GM23338 (cell line): Measurements from ENCODE around the gene HERC2. TPM values are rescaled to one million over a fixed set of nuclear protein-coding genes. Genes with fewer than 3 reads are reported as not detected.

Experiments used
- ATAC-seq: fragments of 200-7000 bp; cut with Tn5 transposase; 3 replicates; pipeline ENCODE4 v1.9.1; 2020
- DNase-seq: peaks from one replicate; pipeline ENCODE4 v3.0.0-alpha.2; 2015; ENCODE audit warnings: low spot score
- H2AFZ ChIP-seq: fragments of 200-600 bp; sonication (generic); 2 replicates; pipeline ENCODE4 v1.8.0; 2016; ENCODE audit warnings: antibody characterized with exemption, mild to moderate bottlenecking, moderate library complexity
- H3F3A ChIP-seq: fragments of 200-600 bp; sonication (generic); replicated peaks from 2 replicates; pipeline ENCODE4 v1.8.0; 2017; ENCODE audit warnings: antibody characterized with exemption, mixed run types, low read depth
- H3K27ac ChIP-seq: fragments of 200-600 bp; sonication (generic); 2 replicates; pipeline ENCODE4 v1.6.1; 2016; ENCODE audit warnings: low read depth
- H3K27me3 ChIP-seq: fragments of 200-600 bp; sonication (generic); 2 replicates; pipeline ENCODE4 v1.8.0; 2016; ENCODE audit warnings: mild to moderate bottlenecking, mixed run types, moderate library complexity; ENCODE audit not compliant: insufficient read depth
- H3K36me3 ChIP-seq: fragments of 200-600 bp; sonication (generic); 2 replicates; pipeline ENCODE4 v1.8.0; 2016; ENCODE audit warnings: mild to moderate bottlenecking; ENCODE audit not compliant: insufficient read depth
- H3K4me1 ChIP-seq: fragments of 200-600 bp; sonication (generic); 2 replicates; pipeline ENCODE4 v1.8.0; 2016; ENCODE audit warnings: mild to moderate bottlenecking, moderate library complexity; ENCODE audit not compliant: insufficient read depth
- H3K4me2 ChIP-seq: fragments of 200-600 bp; sonication (generic); 2 replicates; pipeline ENCODE4 v1.7.1; 2017; ENCODE audit warnings: mixed run types
- H3K4me3 ChIP-seq: fragments of 200-600 bp; sonication (generic); 2 replicates; pipeline ENCODE4 v1.6.1; 2016; ENCODE audit warnings: mixed run types
- H3K79me2 ChIP-seq: fragments of 200-600 bp; sonication (generic); replicated peaks from 2 replicates; pipeline ENCODE4 v1.8.0; 2017; ENCODE audit warnings: mild to moderate bottlenecking; ENCODE audit not compliant: insufficient read depth
- H3K9me2 ChIP-seq: fragments of 200-600 bp; sonication (generic); 2 replicates; pipeline ENCODE4 v1.8.0; 2017; ENCODE audit not compliant: insufficient read depth
- H4K20me1 ChIP-seq: fragments of 200-600 bp; sonication (generic); replicated peaks from 2 replicates; pipeline ENCODE4 v1.8.0; 2017; ENCODE audit warnings: mild to moderate bottlenecking; ENCODE audit not compliant: insufficient read depth
- H3K27ac Mint-ChIP-seq: 2 replicates; pipeline ENCODE4 v1.8.0; 2020; ENCODE audit warnings: inconsistent platforms, mild to moderate bottlenecking, moderate library complexity, mixed read lengths
- H3K27me3 Mint-ChIP-seq: 3 replicates; pipeline ENCODE4 v1.8.0; 2022; ENCODE audit warnings: low read depth, mild to moderate bottlenecking, moderate library complexity, mixed read lengths, inconsistent platforms; ENCODE audit not compliant: insufficient read depth, poor library complexity
- H3K36me3 Mint-ChIP-seq: 3 replicates; pipeline ENCODE4 v1.8.0; 2021; ENCODE audit warnings: low read depth, mild to moderate bottlenecking, inconsistent platforms, moderate library complexity, mixed read lengths
- H3K4me1 Mint-ChIP-seq: 3 replicates; pipeline ENCODE4 v1.8.0; 2020; ENCODE audit warnings: mild to moderate bottlenecking, inconsistent platforms, mixed read lengths
- H3K4me3 Mint-ChIP-seq: 3 replicates; pipeline ENCODE4 v1.8.0; 2021; ENCODE audit warnings: moderate library complexity, mild to moderate bottlenecking, inconsistent platforms, mixed read lengths
- H3K9me3 Mint-ChIP-seq: 3 replicates; pipeline ENCODE4 v1.8.0; 2020; ENCODE audit warnings: moderate library complexity, mild to moderate bottlenecking, inconsistent platforms, mixed read lengths
- CREB1 ChIP-seq: fragments of 250-450 bp; sonication (Bioruptor Pico); IDR thresholded peaks from 2 replicates; pipeline ENCODE4 v1.5.0; 2020; ENCODE audit warnings: low read depth, mild to moderate bottlenecking, moderate library complexity
- EZH2phosphoT487 ChIP-seq: fragments of 200-600 bp; sonication (generic); IDR thresholded peaks from one replicate; pipeline ENCODE4 v1.8.1; 2018; ENCODE audit warnings: antibody characterized with exemption; ENCODE audit not compliant: unreplicated experiment
- JUNB ChIP-seq: IDR thresholded peaks from one replicate; pipeline ENCODE4 v1.6.1; 2016; ENCODE audit warnings: antibody characterized with exemption; ENCODE audit not compliant: unreplicated experiment
- STAT1 ChIP-seq: IDR thresholded peaks from one replicate; pipeline ENCODE4 v1.6.1; 2016; ENCODE audit warnings: antibody characterized with exemption; ENCODE audit not compliant: unreplicated experiment
- ZNF331 ChIP-seq: fragments of 250-450 bp; sonication (Bioruptor Pico); IDR thresholded peaks from 2 replicates; pipeline ENCODE4 v1.5.0; 2020; ENCODE audit warnings: low read depth, mild to moderate bottlenecking, moderate library complexity
- polyA plus RNA-seq: library from polyadenylated mRNA; unstranded; fragments of >200 nt; fragmentation: Nextera tagmentation; extraction: Ambion mirVana; gene quantifications from 2 replicates; pipeline ENCODE4 v1.2.1, GENCODE V29; 2016
- total RNA-seq: library from RNA; depleted of rRNA; stranded (reverse); fragments of >200 nt; shearing (Covaris generic); gene quantifications from 2 replicates; pipeline ENCODE4 v1.2.3, GENCODE V29; 2014
- TF ChIP-seq, protein P1 (sequence below): fragments of 250-450 bp; sonication (Bioruptor Pico); IDR thresholded peaks from 2 replicates; pipeline ENCODE4 v1.5.0; 2020; ENCODE audit warnings: mild to moderate bottlenecking, moderate library complexity
- TF ChIP-seq, protein P2 (sequence below): IDR thresholded peaks from one replicate; pipeline ENCODE4 v1.6.1; 2018; ENCODE audit warnings: antibody characterized with exemption; ENCODE audit not compliant: unreplicated experiment

Gene HERC2
- total and polyA plus RNA-seq, 2 experiments from 2014 or later: 71.3 to 80.7 TPM

GRCh38 chr15:28086175-28086703 lies 235.7 kb downstream of the HERC2 start (continued):
- peak; percentile 31; the same call in 1 of the 2 replicates for TF ChIP-seq CREB1 (CRISPR knock-in tag)
- TF ChIP-seq ZNF331 (CRISPR knock-in tag): no peak

DNA sequence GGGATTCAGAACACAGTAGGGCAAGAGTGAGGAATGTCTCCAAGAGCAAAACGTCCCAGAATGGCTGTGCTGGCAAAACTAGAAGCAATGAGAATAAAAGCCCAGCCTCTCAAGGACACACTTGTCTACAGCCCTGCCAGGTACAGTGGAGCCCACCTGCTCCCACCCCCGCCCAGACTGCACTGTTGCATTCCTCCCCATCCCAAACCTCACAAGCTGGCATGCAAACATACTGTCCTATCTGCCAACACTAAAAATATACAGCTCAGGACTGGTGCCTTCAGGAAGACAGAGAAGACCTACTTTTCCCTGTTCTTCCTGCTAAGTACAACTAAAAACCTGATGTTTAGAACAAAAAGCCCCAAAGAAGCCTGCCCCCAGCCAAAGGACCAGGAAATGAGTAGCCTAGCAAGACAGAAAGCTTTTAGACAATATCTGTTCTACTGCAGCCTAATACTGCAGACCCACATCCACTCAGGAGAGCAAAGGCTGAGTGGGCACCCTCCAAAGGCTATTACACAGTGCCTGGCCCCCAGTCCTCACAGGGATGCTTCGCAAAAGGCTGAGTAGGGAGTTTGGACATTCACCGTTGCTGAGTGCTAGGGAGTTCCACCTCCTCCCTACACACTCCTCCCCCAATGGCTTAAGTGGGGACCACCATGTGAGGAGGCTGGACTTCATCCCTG lies 236.3 kb downstream of the HERC2 start:
- no peaks in the 10 kb centered on the region for H3K36me3 ChIP-seq
- no peaks in the 10 kb centered on the region for H3K27me3 ChIP-seq
- no peak overlapping the region for H2AFZ ChIP-seq
- Mint-ChIP-seq H3K4me3 (no peak overlapping the region), H3K27ac (no peak overlapping the region), H3K4me1 (peaks cover 3% of the 10 kb centered on the region; the same call in 1 of the 3 replicates), H3K36me3 (peaks cover 4% of the 10 kb centered on the region; the same call in 2 of the 3 replicates), H3K27me3 (peaks cover 4% of the 10 kb centered on the region), H3K9me3 (peaks cover 21% of the 10 kb centered on the region)
- H3K79me2 ChIP-seq: no peaks in the 10 kb centered on the region
- no peaks in the 10 kb centered on the region for H3F3A ChIP-seq
- H3K4me1 ChIP-seq: no peaks in the 10 kb centered on the region
- no peak overlapping the region for H3K27ac ChIP-seq
- TF ChIP-seq, protein P1, sequence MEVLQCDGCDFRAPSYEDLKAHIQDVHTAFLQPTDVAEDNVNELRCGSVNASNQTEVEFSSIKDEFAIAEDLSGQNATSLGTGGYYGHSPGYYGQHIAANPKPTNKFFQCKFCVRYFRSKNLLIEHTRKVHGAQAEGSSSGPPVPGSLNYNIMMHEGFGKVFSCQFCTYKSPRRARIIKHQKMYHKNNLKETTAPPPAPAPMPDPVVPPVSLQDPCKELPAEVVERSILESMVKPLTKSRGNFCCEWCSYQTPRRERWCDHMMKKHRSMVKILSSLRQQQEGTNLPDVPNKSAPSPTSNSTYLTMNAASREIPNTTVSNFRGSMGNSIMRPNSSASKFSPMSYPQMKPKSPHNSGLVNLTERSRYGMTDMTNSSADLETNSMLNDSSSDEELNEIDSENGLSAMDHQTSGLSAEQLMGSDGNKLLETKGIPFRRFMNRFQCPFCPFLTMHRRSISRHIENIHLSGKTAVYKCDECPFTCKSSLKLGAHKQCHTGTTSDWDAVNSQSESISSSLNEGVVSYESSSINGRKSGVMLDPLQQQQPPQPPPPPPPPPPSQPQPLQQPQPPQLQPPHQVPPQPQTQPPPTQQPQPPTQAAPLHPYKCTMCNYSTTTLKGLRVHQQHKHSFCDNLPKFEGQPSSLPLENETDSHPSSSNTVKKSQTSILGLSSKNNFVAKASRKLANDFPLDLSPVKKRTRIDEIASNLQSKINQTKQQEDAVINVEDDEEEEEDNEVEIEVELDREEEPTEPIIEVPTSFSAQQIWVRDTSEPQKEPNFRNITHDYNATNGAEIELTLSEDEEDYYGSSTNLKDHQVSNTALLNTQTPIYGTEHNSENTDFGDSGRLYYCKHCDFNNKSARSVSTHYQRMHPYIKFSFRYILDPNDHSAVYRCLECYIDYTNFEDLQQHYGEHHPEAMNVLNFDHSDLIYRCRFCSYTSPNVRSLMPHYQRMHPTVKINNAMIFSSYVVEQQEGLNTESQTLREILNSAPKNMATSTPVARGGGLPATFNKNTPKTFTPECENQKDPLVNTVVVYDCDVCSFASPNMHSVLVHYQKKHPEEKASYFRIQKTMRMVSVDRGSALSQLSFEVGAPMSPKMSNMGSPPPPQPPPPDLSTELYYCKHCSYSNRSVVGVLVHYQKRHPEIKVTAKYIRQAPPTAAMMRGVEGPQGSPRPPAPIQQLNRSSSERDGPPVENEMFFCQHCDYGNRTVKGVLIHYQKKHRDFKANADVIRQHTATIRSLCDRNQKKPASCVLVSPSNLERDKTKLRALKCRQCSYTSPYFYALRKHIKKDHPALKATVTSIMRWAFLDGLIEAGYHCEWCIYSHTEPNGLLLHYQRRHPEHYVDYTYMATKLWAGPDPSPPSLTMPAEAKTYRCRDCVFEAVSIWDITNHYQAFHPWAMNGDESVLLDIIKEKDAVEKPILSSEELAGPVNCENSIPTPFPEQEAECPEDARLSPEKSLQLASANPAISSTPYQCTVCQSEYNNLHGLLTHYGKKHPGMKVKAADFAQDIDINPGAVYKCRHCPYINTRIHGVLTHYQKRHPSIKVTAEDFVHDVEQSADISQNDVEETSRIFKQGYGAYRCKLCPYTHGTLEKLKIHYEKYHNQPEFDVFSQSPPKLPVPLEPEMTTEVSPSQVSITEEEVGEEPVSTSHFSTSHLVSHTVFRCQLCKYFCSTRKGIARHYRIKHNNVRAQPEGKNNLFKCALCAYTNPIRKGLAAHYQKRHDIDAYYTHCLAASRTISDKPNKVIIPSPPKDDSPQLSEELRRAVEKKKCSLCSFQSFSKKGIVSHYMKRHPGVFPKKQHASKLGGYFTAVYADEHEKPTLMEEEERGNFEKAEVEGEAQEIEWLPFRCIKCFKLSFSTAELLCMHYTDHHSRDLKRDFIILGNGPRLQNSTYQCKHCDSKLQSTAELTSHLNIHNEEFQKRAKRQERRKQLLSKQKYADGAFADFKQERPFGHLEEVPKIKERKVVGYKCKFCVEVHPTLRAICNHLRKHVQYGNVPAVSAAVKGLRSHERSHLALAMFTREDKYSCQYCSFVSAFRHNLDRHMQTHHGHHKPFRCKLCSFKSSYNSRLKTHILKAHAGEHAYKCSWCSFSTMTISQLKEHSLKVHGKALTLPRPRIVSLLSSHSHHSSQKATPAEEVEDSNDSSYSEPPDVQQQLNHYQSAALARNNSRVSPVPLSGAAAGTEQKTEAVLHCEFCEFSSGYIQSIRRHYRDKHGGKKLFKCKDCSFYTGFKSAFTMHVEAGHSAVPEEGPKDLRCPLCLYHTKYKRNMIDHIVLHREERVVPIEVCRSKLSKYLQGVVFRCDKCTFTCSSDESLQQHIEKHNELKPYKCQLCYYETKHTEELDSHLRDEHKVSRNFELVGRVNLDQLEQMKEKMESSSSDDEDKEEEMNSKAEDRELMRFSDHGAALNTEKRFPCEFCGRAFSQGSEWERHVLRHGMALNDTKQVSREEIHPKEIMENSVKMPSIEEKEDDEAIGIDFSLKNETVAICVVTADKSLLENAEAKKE (CRISPR knock-in tag): no peak
- TF ChIP-seq EZH2phosphoT487 (no peak), JUNB (no peak), CREB1 (CRISPR knock-in tag) (no peak), STAT1 (no peak)
- TF ChIP-seq, protein P2, sequence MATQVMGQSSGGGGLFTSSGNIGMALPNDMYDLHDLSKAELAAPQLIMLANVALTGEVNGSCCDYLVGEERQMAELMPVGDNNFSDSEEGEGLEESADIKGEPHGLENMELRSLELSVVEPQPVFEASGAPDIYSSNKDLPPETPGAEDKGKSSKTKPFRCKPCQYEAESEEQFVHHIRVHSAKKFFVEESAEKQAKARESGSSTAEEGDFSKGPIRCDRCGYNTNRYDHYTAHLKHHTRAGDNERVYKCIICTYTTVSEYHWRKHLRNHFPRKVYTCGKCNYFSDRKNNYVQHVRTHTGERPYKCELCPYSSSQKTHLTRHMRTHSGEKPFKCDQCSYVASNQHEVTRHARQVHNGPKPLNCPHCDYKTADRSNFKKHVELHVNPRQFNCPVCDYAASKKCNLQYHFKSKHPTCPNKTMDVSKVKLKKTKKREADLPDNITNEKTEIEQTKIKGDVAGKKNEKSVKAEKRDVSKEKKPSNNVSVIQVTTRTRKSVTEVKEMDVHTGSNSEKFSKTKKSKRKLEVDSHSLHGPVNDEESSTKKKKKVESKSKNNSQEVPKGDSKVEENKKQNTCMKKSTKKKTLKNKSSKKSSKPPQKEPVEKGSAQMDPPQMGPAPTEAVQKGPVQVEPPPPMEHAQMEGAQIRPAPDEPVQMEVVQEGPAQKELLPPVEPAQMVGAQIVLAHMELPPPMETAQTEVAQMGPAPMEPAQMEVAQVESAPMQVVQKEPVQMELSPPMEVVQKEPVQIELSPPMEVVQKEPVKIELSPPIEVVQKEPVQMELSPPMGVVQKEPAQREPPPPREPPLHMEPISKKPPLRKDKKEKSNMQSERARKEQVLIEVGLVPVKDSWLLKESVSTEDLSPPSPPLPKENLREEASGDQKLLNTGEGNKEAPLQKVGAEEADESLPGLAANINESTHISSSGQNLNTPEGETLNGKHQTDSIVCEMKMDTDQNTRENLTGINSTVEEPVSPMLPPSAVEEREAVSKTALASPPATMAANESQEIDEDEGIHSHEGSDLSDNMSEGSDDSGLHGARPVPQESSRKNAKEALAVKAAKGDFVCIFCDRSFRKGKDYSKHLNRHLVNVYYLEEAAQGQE: no peak
- no peaks in the 10 kb centered on the region for H4K20me1 ChIP-seq
- DNase-seq: no peak
- no peaks in the 10 kb centered on the region for H3K9me2 ChIP-seq
- no peak overlapping the region for H3K4me2 ChIP-seq
- peak; percentile 27; the same call in 2 of the 3 replicates for ATAC-seq
- H3K4me3 ChIP-seq: no peak overlapping the region
